ENCODE measurements around the gene KCNB1.

Gene KCNB1

GRCh38 chr20:49482173-49482572 lies 295 bp downstream of the KCNB1 start:
- H3K79me2 ChIP-seq (ENCODE audit: insufficient read depth, low read length): no peaks in the 10 kb centered on the region
- no peak overlapping the region for H3K4me2 ChIP-seq (ENCODE audit: low read depth, low read length, poor library complexity, severe bottlenecking)
- TF ChIP-seq EZH2phosphoT487 (IDR thresholded peaks at IDR 0.05; ENCODE audit: borderline replicate concordance) (no peak), CTCF (conservative IDR thresholded peaks at IDR 0.05; ENCODE audit: low read length) (no peak)

GRCh38 chr20:49481116-49481515 lies 1.4 kb downstream of the KCNB1 start:
- TF ChIP-seq EZH2phosphoT487 (IDR thresholded peaks at IDR 0.05; ENCODE audit: borderline replicate concordance) (no peak), CTCF (conservative IDR thresholded peaks at IDR 0.05; ENCODE audit: low read length) (no peak)
- no peak overlapping the region for H3K9ac ChIP-seq (ENCODE audit: low read depth, low read length, poor library complexity, severe bottlenecking)
- no peak overlapping the region for H2AFZ ChIP-seq (ENCODE audit: low read length)
- no peak overlapping the region for H3K4me2 ChIP-seq (ENCODE audit: low read depth, low read length, poor library complexity, severe bottlenecking)
- H3K36me3 ChIP-seq (ENCODE audit: insufficient read depth, low read length): no peaks in the 10 kb centered on the region
- H3K79me2 ChIP-seq (ENCODE audit: insufficient read depth, low read length): no peaks in the 10 kb centered on the region
- no peaks in the 10 kb centered on the region for H3F3A ChIP-seq (ENCODE audit: low read depth)
- H3K9me2 ChIP-seq (replicated peaks; ENCODE audit: low read depth, low read length): no peaks in the 10 kb centered on the region
- no peaks in the 10 kb centered on the region for H3K9me3 ChIP-seq (ENCODE audit: insufficient read depth, low read depth, low read length)
- H4K20me1 ChIP-seq (ENCODE audit: insufficient read depth, low read length, poor library complexity, severe bottlenecking): no peaks in the 10 kb centered on the region
- no peaks in the 10 kb centered on the region for H3K27me3 ChIP-seq (ENCODE audit: insufficient read depth, low read length, poor library complexity, severe bottlenecking)
- no peak overlapping the region for H3K4me3 ChIP-seq (ENCODE audit: low read length, poor library complexity, severe bottlenecking)
- H3K4me1 ChIP-seq (ENCODE audit: insufficient read depth, low read length, poor library complexity, severe bottlenecking): no peaks in the 10 kb centered on the region

More at GRCh38 chr20:49482173-49482572, 295 bp downstream of the KCNB1 start:
- Histone ChIP-seq H3K36me3 (ENCODE audit: insufficient read depth, low read length) (no peaks in the 10 kb centered on the region), H3K4me3 (ENCODE audit: low read length, poor library complexity, severe bottlenecking) (no peak overlapping the region), H3K9me3 (ENCODE audit: insufficient read depth, low read depth, low read length) (no peaks in the 10 kb centered on the region), H4K20me1 (ENCODE audit: insufficient read depth, low read length, poor library complexity, severe bottlenecking) (no peaks in the 10 kb centered on the region), H3K9me2 (replicated peaks; ENCODE audit: low read depth, low read length) (no peaks in the 10 kb centered on the region), H3K4me1 (ENCODE audit: insufficient read depth, low read length, poor library complexity, severe bottlenecking) (no peaks in the 10 kb centered on the region), H3F3A (ENCODE audit: low read depth) (no peaks in the 10 kb centered on the region), H2AFZ (ENCODE audit: low read length) (no peak overlapping the region), H3K27me3 (ENCODE audit: insufficient read depth, low read length, poor library complexity, severe bottlenecking) (no peaks in the 10 kb centered on the region), H3K9ac (ENCODE audit: low read depth, low read length, poor library complexity, severe bottlenecking) (no peak overlapping the region)

GRCh38 chr20:49480236-49480635 lies 2.2 kb downstream of the KCNB1 start:
- no peak overlapping the region for H3K4me3 ChIP-seq (ENCODE audit: low read length, poor library complexity, severe bottlenecking)
- H4K20me1 ChIP-seq (ENCODE audit: insufficient read depth, low read length, poor library complexity, severe bottlenecking): no peaks in the 10 kb centered on the region
- no peak overlapping the region for H2AFZ ChIP-seq (ENCODE audit: low read length)
- H3K36me3 ChIP-seq (ENCODE audit: insufficient read depth, low read length): no peaks in the 10 kb centered on the region
- no peak overlapping the region for H3K4me2 ChIP-seq (ENCODE audit: low read depth, low read length, poor library complexity, severe bottlenecking)
- TF ChIP-seq CTCF (conservative IDR thresholded peaks at IDR 0.05; ENCODE audit: low read length): no peak
- TF ChIP-seq EZH2phosphoT487 (IDR thresholded peaks at IDR 0.05; ENCODE audit: borderline replicate concordance): no peak
- H3K9me2 ChIP-seq (replicated peaks; ENCODE audit: low read depth, low read length): no peaks in the 10 kb centered on the region
- no peaks in the 10 kb centered on the region for H3K9me3 ChIP-seq (ENCODE audit: insufficient read depth, low read depth, low read length)
- no peaks in the 10 kb centered on the region for H3K4me1 ChIP-seq (ENCODE audit: insufficient read depth, low read length, poor library complexity, severe bottlenecking)
- H3K27me3 ChIP-seq (ENCODE audit: insufficient read depth, low read length, poor library complexity, severe bottlenecking): no peaks in the 10 kb centered on the region
- no peaks in the 10 kb centered on the region for H3K79me2 ChIP-seq (ENCODE audit: insufficient read depth, low read length)
- no peak overlapping the region for H3K9ac ChIP-seq (ENCODE audit: low read depth, low read length, poor library complexity, severe bottlenecking)
- no peaks in the 10 kb centered on the region for H3F3A ChIP-seq (ENCODE audit: low read depth)

Measured in Loucy (cell line).